GM23248 (cell line): Measurements from ENCODE around the gene EXOSC2.

Experiments used
- EZH2 ChIP-seq: fragments of 200-600 bp; sonication (generic); IDR thresholded peaks from 2 replicates; pipeline ENCODE4 v1.6.1; 2018; ENCODE audit warnings: antibody characterized with exemption, mild to moderate bottlenecking; ENCODE audit not compliant: insufficient read depth, poor library complexity, severe bottlenecking
- EZH2phosphoT487 ChIP-seq: fragments of 200-600 bp; sonication (generic); IDR thresholded peaks from 2 replicates; pipeline ENCODE4 v1.6.1; 2018; ENCODE audit warnings: antibody characterized with exemption, moderate library complexity, mild to moderate bottlenecking, low read depth; ENCODE audit not compliant: insufficient read depth

DNA sequence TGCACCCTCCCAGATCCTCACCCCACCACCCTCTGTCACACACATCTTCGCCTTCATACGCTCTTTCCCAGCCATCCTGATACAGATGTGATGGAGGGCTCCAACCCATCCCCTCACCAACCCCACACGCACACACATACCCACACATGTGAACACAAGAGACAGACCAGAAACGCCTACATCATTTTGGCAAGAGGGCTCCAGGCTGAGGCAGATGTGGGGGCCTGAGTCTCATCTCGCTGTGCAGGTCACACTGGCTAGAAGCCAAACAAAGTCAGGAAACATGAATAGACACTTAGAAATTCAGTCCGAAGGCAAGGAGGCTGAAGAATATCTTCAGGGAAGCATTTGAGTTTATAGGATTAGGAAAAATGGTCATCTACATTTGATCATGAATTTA lies 22.9 kb upstream of the EXOSC2 start:
- no peak for TF ChIP-seq EZH2phosphoT487
- TF ChIP-seq EZH2 = no peak
